Mucosa of stomach (tissue), 1 donor: ENCODE measurements around the gene OLIG2.

ENCODE experiments used
- H3K27me3 ChIP-seq: one replicate; pipeline ENCODE4 v1.7.0; 2013; ENCODE audit warnings: mild to moderate bottlenecking, low read length; ENCODE audit not compliant: control insufficient read depth, insufficient read depth
- H3K36me3 ChIP-seq: one replicate; pipeline ENCODE4 v1.7.0; 2013; ENCODE audit warnings: low read length; ENCODE audit not compliant: control insufficient read depth, insufficient read depth
- H3K4me1 ChIP-seq: one replicate; pipeline ENCODE4 v1.7.0; 2013; ENCODE audit warnings: mild to moderate bottlenecking, low read length; ENCODE audit not compliant: control insufficient read depth, insufficient read depth
- H3K4me3 ChIP-seq: one replicate; pipeline ENCODE4 v1.7.0; 2013; ENCODE audit warnings: low read length
- H3K9ac ChIP-seq: one replicate; pipeline ENCODE4 v1.7.0; 2013; ENCODE audit warnings: mild to moderate bottlenecking, low read length, moderate library complexity
- H3K9me3 ChIP-seq: one replicate; pipeline ENCODE4 v1.7.0; 2013; ENCODE audit warnings: mild to moderate bottlenecking, low read length, moderate library complexity; ENCODE audit not compliant: control insufficient read depth
- donor health status: Pancreatic carcinoma.

OLIG2 gene

GRCh38 chr21:33021667-33022066 is 4.1 kb upstream of the OLIG2 start:
- peaks cover 88% of the 10 kb centered on the region for H3K27me3 ChIP-seq
- H3K4me1 ChIP-seq = no peaks in the 10 kb centered on the region

GRCh38 chr21:33022489-33022827 is 3.3 kb upstream of the OLIG2 start:
- no peak overlapping the region for H3K9ac ChIP-seq

More at GRCh38 chr21:33021667-33022066, 4.1 kb upstream of the OLIG2 start:
- H3K36me3 ChIP-seq = no peaks in the 10 kb centered on the region
- no peak overlapping the region for H3K4me3 ChIP-seq
- H3K9ac ChIP-seq = no peak overlapping the region
- no peaks in the 10 kb centered on the region for H3K9me3 ChIP-seq

GRCh38 chr21:33022828-33023573 is 2.7 kb upstream of the OLIG2 start:
- Histone ChIP-seq H3K27me3 (peaks cover 99% of the 10 kb centered on the region), H3K9ac (no peak overlapping the region), H3K4me1 (no peaks in the 10 kb centered on the region), H3K36me3 (no peaks in the 10 kb centered on the region), H3K4me3 (no peak overlapping the region), H3K9me3 (no peaks in the 10 kb centered on the region)

More at GRCh38 chr21:33022489-33022827, 3.3 kb upstream of the OLIG2 start:
- H3K4me3 ChIP-seq = no peak overlapping the region
- H3K27me3 ChIP-seq = peaks cover 96% of the 10 kb centered on the region
- H3K4me1 ChIP-seq = no peaks in the 10 kb centered on the region
- no peaks in the 10 kb centered on the region for H3K36me3 ChIP-seq
- H3K9me3 ChIP-seq = no peaks in the 10 kb centered on the region

GRCh38 chr21:33023574-33024200 is 2.0 kb upstream of the OLIG2 start:
- peaks cover 99% of the 10 kb centered on the region for H3K27me3 ChIP-seq
- no peak overlapping the region for H3K9ac ChIP-seq
- no peak overlapping the region for H3K4me3 ChIP-seq
- H3K36me3 ChIP-seq = no peaks in the 10 kb centered on the region
- no peaks in the 10 kb centered on the region for H3K4me1 ChIP-seq
- H3K9me3 ChIP-seq = no peaks in the 10 kb centered on the region

- Histone ChIP-seq H3K4me3 (no peak overlapping the region), H3K4me1 (no peaks in the 10 kb centered on the region)
Measured at GRCh38 chr21:33024201-33025103, 1.3 kb upstream of the OLIG2 start.

GRCh38 chr21:33025106-33025488 is 638 bp upstream of the OLIG2 start:
- Histone ChIP-seq H3K27me3 (peaks cover 97% of the 10 kb centered on the region), H3K9ac (no peak overlapping the region), H3K36me3 (no peaks in the 10 kb centered on the region), H3K4me3 (no peak overlapping the region), H3K9me3 (no peaks in the 10 kb centered on the region), H3K4me1 (no peaks in the 10 kb centered on the region)

More at GRCh38 chr21:33024201-33025103, 1.3 kb upstream of the OLIG2 start:
- peaks cover 97% of the 10 kb centered on the region for H3K27me3 ChIP-seq
- H3K9ac ChIP-seq = no peak overlapping the region
- H3K36me3 ChIP-seq = no peaks in the 10 kb centered on the region
- no peaks in the 10 kb centered on the region for H3K9me3 ChIP-seq

- Histone ChIP-seq H3K36me3 (no peaks in the 10 kb centered on the region), H3K9ac (no peak overlapping the region), H3K27me3 (peaks cover 96% of the 10 kb centered on the region), H3K4me3 (no peak overlapping the region), H3K4me1 (no peaks in the 10 kb centered on the region), H3K9me3 (no peaks in the 10 kb centered on the region)
Measured at GRCh38 chr21:33026443-33026858, 716 bp downstream of the OLIG2 start.

- H3K27me3 ChIP-seq = peaks cover 96% of the 10 kb centered on the region
- no peaks in the 10 kb centered on the region for H3K9me3 ChIP-seq
- H3K36me3 ChIP-seq = no peaks in the 10 kb centered on the region
- no peak overlapping the region for H3K9ac ChIP-seq
- H3K4me3 ChIP-seq = no peak overlapping the region
- no peaks in the 10 kb centered on the region for H3K4me1 ChIP-seq
Measured at GRCh38 chr21:33026878-33027400, 1.2 kb downstream of the OLIG2 start.

- H3K4me1 ChIP-seq = no peaks in the 10 kb centered on the region
- no peak overlapping the region for H3K9ac ChIP-seq
- no peaks in the 10 kb centered on the region for H3K36me3 ChIP-seq
- no peak overlapping the region for H3K4me3 ChIP-seq
- no peaks in the 10 kb centered on the region for H3K9me3 ChIP-seq
- H3K27me3 ChIP-seq = peaks cover 96% of the 10 kb centered on the region
Measured at GRCh38 chr21:33027401-33028286, 1.9 kb downstream of the OLIG2 start.

GRCh38 chr21:33028287-33028670 is 2.5 kb downstream of the OLIG2 start:
- Histone ChIP-seq H3K9ac (no peak overlapping the region), H3K27me3 (peaks cover 96% of the 10 kb centered on the region), H3K36me3 (no peaks in the 10 kb centered on the region), H3K4me1 (no peaks in the 10 kb centered on the region), H3K4me3 (no peak overlapping the region), H3K9me3 (no peaks in the 10 kb centered on the region)

- Histone ChIP-seq H3K9ac (no peak overlapping the region), H3K4me3 (no peak overlapping the region), H3K4me1 (no peaks in the 10 kb centered on the region), H3K9me3 (no peaks in the 10 kb centered on the region), H3K27me3 (peaks cover 96% of the 10 kb centered on the region), H3K36me3 (no peaks in the 10 kb centered on the region)
Measured at GRCh38 chr21:33028773-33029384, 3.1 kb downstream of the OLIG2 start.
